ENCODE results near the gene CCDC149. TPM values are rescaled to one million over a fixed set of nuclear protein-coding genes. Genes with fewer than 3 reads are reported as not detected.

CCDC149 gene
- total RNA-seq, 4 donors from 2014 or later: 0.91 to 13.9 (median 5.7) TPM

DNA sequence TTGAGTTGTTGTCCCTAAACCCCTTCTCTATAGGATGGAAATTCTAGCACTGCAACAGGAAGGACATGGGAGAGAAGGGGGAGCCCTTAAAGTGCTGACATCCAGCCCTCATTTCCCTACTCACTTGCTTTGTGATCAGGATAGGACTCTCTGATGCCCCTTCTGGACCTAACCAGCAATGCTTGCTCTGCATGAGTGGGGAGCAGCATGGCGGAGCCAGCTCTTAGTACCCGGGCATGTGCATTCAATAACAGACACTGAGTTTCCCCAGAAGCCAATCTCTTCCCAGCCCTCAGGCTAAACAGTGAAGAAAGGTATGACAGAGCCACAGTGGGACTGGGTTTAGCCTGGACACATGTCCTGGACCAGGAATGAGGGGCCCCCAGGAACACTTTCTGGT is 103.5 kb downstream of the CCDC149 start:
- WGBS, 2 donors: 100% methylated on average over 1 of the region's 2 CpGs; no CpG with 5 or more reads in 1 of the 2 donors
- peaks cover 0 to 5% (median 0%) of the 10 kb centered on the region in 3 donors for H3K36me3 ChIP-seq
- H3K4me1 ChIP-seq: peaks cover 0 to 13% (median 5%) of the 10 kb centered on the region in 3 donors
- H3K27ac ChIP-seq: peak overlapping the region in 3 of 4 donors; percentile 11 to 52 (median 38)
- TF ChIP-seq, protein P1, sequence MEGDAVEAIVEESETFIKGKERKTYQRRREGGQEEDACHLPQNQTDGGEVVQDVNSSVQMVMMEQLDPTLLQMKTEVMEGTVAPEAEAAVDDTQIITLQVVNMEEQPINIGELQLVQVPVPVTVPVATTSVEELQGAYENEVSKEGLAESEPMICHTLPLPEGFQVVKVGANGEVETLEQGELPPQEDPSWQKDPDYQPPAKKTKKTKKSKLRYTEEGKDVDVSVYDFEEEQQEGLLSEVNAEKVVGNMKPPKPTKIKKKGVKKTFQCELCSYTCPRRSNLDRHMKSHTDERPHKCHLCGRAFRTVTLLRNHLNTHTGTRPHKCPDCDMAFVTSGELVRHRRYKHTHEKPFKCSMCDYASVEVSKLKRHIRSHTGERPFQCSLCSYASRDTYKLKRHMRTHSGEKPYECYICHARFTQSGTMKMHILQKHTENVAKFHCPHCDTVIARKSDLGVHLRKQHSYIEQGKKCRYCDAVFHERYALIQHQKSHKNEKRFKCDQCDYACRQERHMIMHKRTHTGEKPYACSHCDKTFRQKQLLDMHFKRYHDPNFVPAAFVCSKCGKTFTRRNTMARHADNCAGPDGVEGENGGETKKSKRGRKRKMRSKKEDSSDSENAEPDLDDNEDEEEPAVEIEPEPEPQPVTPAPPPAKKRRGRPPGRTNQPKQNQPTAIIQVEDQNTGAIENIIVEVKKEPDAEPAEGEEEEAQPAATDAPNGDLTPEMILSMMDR (IDR thresholded peaks at IDR 0.05): no peak
- TF ChIP-seq POLR2A (IDR thresholded peaks at IDR 0.05): no peak
- no peaks in the 10 kb centered on the region for H3K27me3 ChIP-seq
- intact Hi-C loops (cut with DNase I): no loop called here
- no peak overlapping the region for H3K4me3 ChIP-seq
- H3K9me3 ChIP-seq: no peaks in the 10 kb centered on the region
- no peak for DNase-seq

DNA sequence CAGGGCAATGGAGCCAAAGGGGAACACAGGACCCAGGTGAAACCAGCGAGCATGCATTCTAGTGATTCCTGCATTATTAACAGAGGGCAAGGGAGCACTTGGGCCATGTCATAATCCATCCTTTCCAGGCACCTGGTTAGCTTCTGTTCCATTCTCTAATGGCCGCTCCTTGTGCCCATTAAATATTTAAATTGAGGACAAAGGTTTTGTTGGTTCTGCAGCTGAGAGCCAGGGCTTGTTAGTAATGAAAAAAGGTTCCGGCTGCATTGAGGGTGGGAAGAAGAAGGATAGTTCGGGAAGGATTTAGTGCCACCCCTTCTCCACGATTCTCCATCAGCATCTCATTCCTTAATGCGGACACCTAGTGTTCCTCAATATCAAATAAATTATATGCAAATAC is 103.9 kb downstream of the CCDC149 start:
- intact Hi-C loops (cut with DNase I): no loop called here
- H3K9me3 ChIP-seq: no peaks in the 10 kb centered on the region
- TF ChIP-seq, protein P1 (IDR thresholded peaks at IDR 0.05): no peak
- no peak for TF ChIP-seq POLR2A (IDR thresholded peaks at IDR 0.05)
- no peak overlapping the region for H3K4me3 ChIP-seq
- WGBS, 2 donors: 92 to 95% methylated on average over 6 of the region's 6 CpGs
- H3K27me3 ChIP-seq: no peaks in the 10 kb centered on the region
- peak overlapping the region in 2 of 4 donors; percentile 38 to 52 for H3K27ac ChIP-seq
- no peak for DNase-seq
- peaks cover 0 to 17% (median 5%) of the 10 kb centered on the region in 3 donors for H3K4me1 ChIP-seq
- peaks cover 0 to 5% (median 0%) of the 10 kb centered on the region in 3 donors for H3K36me3 ChIP-seq

DNA sequence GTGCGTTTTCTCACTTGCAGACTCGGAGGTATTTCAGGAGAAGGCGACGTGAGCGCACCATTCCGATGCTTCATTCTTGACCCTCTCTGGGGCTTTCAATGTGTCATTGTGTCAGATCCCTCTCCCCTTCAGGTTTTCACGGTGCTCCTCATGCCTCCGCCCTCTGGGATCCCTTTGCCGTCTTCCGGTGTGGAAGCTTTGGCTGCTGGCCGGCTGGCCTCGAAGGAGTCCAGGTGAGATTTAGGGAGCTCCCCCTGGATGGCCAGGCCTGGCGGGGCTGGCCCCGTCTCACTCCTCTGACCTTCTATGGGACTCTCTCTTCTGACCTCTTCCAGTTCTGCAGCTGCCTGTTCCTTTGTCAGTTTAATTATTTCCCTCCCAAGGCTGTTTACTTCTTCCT is 104.6 kb downstream of the CCDC149 start:
- H3K27me3 ChIP-seq: no peaks in the 10 kb centered on the region
- H3K9me3 ChIP-seq: no peaks in the 10 kb centered on the region
- intact Hi-C loops (cut with DNase I): no loop called here
- 84 to 92% methylated on average over 9 to 14 of the region's 14 CpGs for WGBS, 2 donors
- H3K27ac ChIP-seq: no peak overlapping the region
- no peak for TF ChIP-seq POLR2A (IDR thresholded peaks at IDR 0.05)
- no peak overlapping the region for H3K4me3 ChIP-seq
- H3K4me1 ChIP-seq: peaks cover 0 to 18% (median 5%) of the 10 kb centered on the region in 3 donors
- DNase-seq: no peak
- peaks cover 0 to 5% (median 0%) of the 10 kb centered on the region in 3 donors for H3K36me3 ChIP-seq

DNA sequence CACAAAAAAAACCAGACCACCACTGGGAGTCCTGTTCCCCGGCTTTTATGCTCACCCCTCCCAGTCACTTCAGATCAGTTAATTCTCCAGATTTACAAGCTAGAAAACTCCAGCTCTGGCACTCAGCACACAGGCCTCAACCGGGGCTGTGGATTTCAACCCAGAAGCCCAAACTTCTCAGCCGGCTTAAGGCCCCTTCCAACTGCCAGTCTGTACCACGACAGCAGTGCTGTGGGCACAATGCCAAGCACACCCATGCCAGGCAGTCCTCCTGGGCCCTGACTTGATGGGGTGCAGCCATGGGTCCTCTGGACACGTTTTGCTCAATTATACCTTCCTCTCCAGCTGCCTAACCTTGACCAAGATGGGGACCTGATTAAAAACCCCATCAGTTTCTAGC is 105.2 kb downstream of the CCDC149 start:
- Histone ChIP-seq H3K27ac (peak overlapping the region in 1 of 4 donors; percentile 16), H3K27me3 (no peaks in the 10 kb centered on the region), H3K4me1 (peaks cover 0 to 18% (median 5%) of the 10 kb centered on the region in 3 donors), H3K36me3 (no peaks in the 10 kb centered on the region), H3K9me3 (no peaks in the 10 kb centered on the region), H3K4me3 (no peak overlapping the region)
- WGBS, 2 donors: 51 to 57% methylated on average over 4 of the region's 5 CpGs
- intact Hi-C loops (cut with DNase I): no loop called here
- DNase-seq: no peak
- no peak for TF ChIP-seq POLR2A (IDR thresholded peaks at IDR 0.05)
- TF ChIP-seq, protein P1 (IDR thresholded peaks at IDR 0.05): no peak

DNA sequence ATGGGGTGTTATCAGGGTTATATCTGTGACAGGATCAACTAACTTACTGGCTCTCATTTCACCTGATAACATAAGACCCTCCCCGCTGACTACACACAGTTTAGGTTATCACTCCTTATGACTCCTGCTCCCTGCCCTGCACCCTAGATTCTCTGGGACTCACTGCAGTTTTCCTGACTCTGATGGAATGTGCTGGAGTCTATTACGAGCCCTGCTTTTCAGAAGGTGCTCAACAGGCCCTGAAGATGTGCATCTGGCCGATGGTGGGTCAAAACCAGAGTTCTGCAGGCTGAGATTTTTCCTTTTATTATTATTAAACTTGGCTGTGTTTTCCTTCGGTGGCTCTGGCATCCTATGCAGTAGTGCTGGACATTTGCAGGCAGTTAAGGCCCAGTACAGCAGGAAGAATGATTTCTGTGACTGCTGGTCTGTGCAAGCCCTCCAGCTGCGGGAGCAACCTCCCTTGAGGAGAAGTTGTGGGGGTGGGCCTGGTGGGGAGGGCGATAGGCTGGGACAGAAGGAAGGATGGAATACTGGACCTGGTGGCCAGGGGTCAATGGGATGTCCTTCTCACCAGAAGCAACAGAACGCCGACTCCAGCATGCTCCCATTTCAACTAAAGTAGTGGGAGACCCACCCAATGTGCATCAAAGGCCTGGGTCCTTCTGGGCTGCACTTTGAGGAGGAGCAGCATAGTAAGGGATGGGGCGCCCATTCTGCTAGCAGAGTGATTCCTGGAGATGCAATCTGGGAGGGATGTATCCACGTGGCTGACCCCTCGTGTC is 106.4 kb downstream of the CCDC149 start:
- Histone ChIP-seq H3K27me3 (peaks cover 0 to 2% (median 0%) of the 10 kb centered on the region in 4 donors), H3K4me1 (peaks cover 0 to 24% (median 5%) of the 10 kb centered on the region in 3 donors), H3K27ac (no peak overlapping the region), H3K9me3 (no peaks in the 10 kb centered on the region), H3K4me3 (no peak overlapping the region), H3K36me3 (no peaks in the 10 kb centered on the region)
- DNase-seq: no peak
- 76 to 85% methylated on average over 8 to 9 of the region's 11 CpGs for WGBS, 2 donors
- no peak for TF ChIP-seq POLR2A (IDR thresholded peaks at IDR 0.05)
- TF ChIP-seq, protein P1 (IDR thresholded peaks at IDR 0.05): no peak
- intact Hi-C loops (cut with DNase I): no loop called here
